H4 (cell line): ENCODE measurements around the gene TMEM132D. TPM values are rescaled to one million over a fixed set of nuclear protein-coding genes. Genes with fewer than 3 reads are reported as not detected.
A peak's percentile ranks its signal among the peaks of the same experiment; 100 is the strongest.

ENCODE experiments used
- DNase-seq: peaks from one replicate; pipeline ENCODE4 v3.0.0-alpha.2; 2015; ENCODE audit warnings: low spot score
- total RNA-seq: library from RNA; depleted of rRNA; stranded (reverse); fragments of >200 nt; shearing (Covaris generic); gene quantifications from 2 replicates; pipeline ENCODE4 v1.2.3, GENCODE V29; 2014

The TMEM132D gene
- total RNA-seq, 1 experiment from 2014 or later: not detected

DNA sequence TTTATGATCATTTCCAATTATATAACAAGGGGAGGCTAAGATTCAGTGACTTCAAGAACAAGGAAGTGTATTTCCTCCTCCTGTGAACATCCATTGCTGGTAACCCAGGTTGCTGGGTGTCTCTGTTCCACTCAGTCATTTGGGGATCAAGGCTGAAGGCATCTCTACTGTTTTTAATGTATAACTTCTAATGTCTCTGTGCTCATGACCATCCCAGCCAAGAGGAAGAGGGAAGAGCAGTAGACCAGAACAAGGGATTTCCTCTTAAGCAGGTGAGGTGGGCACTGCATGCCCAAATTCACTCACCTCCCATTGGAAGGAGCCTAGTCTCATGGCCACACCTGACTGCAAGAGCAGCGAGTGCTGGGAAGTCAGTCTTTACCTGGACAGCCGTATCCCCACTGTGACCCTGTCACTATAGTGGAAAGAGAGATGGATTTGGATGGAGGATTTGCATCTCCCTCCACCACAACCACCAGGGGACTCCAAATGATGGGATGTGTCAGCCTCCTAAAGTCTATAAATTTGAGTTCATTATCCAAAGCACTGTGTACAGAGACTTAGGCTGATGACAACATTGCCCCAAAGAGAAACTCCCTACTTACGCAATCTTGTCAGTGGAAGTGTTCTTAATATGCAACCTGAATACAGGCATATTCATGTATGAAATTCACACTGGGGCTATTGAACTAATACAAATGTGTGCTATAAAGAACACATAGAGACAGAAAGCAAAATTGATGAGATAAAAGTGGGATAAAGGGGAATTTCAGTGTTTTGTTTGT is 368.7 kb downstream of the TMEM132D start:
- no peak for DNase-seq

DNA sequence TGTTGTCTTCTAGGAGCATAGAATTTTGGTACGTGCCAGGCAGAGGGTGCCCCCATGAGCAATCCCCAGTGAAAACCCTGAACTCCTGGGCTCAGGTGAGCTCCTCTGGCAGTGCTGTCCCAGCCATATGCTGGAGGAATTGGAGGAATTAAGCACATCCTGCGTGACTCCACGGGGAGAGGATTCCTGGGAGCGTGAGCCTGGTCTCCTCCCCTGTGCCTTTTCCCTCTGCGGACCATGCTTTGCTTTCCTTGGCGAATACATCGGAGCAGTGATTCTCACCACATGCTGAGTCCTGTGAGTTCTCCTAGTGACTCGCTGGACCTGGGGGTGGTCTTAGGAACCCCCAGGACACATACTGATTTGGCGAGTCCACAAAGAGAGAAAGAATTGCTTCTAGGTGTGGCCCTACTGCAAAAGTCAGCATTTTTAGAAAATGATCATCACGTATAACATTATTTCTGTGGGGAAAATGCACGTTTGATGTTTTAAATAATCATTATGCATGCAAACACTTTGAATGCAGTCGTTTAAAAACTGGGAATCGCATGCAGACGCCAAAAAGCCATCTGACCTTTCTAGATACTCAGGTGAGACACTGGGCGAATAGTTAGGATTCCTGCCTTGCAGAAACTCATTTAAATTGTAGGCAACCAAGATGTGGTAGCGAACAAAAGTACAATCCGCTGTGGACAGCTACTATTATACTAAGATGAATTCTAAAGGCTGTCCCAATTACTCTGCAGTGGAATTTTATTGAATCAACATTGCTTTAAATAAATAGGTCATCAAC is 370.9 kb downstream of the TMEM132D start:
- no peak for DNase-seq

DNA sequence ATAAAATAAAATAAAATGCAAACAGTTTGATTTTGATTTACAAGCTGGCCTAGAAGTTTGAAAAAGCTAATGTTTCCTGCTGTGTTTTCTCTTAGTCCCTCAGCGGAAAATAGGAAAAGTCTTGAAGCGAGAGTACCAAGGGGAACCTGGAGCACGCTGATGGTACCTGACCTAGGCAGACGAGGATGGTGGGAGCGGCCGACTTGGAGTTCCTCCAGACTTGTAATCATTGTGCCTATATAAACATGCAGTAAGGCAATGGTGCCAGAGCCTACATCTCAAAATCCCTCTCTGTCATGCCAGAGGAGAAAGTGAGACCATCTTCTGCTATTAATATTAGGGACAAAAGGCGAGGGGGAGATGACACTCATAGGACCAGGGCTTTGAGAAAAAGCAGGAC is 371.7 kb downstream of the TMEM132D start:
- no peak for DNase-seq

DNA sequence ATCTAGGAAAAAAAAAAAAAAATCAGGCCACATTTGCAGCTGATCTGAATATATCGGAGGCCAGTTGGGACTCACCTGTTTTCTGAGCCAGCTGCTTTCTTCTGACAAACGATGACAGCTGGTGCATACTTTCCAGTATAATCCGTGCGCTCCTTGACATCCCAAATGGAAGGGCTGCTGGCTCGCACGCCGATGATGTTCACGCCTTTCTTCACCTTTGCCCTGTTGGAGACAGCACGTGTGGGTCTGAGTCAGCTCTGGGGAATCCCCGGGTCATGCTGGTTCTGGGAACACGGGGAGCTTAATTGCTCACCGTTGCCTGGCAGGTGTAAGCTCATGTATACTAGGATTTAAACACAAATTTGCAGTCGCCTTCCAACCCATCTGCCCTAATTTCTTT is 372.8 kb downstream of the TMEM132D start:
- no peak for DNase-seq

DNA sequence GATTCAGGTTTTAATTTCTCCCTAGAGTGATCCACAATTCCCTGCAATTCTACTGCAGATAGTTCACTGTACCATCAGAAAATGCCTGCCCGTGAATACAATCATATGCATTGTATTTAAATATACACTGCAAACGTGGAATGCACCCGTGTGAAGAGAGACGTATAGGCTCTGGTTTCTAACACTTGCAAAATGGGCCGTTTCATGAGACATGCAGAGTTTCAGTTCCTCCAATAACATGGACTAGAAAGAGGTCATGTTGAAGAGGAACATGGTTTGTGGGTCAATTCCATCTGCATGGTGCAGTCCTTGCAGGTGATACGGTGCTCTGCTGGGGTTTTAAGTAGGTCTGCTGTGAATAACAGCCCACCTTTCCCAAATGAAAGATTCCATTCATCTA is 373.3 kb downstream of the TMEM132D start:
- no peak for DNase-seq

DNA sequence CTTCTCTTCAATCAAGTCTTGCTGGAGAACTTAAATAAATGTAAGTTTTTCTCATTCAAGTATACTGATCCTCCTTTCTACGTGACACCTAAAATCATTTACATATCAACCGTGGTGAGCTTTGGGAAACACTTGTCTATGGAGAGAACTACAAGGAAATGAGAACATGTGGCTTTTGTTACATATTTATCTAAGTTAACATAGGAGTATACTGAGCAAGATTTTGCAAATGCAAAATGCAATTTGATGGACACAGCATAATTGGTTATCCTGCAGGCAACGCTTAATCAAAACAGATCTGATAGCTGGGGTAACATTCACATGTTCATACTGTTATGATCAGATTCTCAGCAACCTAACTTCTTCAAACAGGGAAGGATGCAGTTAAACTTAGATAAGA is 376.3 kb downstream of the TMEM132D start:
- DNase-seq: no peak

DNA sequence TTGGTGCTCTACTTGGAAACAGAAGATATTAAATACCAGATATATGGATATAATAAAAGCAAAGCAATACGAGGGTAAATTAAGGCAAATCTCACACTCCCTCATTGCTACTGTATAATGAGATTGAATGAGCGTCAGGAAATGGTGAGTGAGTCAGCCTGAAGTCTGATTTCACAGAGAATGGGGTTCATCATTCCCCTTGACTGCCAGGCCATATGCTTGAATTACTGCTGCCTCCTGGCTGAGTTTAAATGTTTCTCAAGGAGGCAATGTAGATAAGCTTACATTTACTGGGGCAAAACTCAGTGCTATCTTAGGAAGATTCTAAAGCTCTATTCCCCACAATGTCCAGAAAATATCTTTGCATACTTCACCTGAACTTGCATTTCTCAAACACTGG is 380.2 kb downstream of the TMEM132D start:
- no peak for DNase-seq

DNA sequence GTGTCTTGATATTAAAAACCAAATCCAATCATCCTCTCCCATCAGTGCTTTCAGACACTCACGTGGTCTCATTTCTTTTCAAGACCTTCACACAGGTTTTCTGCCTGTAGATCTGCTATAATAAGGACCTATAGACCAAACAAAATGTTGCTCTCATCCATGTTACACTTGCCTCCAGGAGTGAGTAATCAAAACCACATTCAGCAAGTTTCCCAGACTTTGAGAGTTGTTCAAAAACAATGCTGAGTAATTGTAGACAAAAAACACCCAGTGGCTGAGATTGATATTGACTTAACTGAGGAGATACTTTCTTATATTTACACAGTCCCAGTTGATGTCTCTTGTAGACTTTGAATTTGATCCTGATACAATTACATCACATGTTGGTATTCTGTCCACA is 383.1 kb downstream of the TMEM132D start:
- peak; percentile 17 for DNase-seq

DNA sequence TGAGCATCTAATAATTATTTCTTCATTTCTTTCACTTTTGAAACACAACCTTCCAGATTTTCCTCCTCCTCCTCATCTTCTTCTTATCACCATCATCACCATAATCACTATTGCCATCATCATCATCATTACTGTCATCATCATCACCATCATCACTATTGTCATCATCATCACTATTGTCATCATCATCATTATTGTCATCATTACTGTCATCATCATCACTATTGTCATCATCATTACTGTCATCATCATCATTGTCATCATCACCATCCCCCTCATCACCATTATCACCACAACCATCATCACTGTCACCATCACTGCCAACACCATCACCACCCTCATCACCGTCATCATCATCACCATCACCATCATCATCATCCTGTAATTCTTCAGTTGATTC is 400.0 kb downstream of the TMEM132D start:
- DNase-seq: no peak

DNA sequence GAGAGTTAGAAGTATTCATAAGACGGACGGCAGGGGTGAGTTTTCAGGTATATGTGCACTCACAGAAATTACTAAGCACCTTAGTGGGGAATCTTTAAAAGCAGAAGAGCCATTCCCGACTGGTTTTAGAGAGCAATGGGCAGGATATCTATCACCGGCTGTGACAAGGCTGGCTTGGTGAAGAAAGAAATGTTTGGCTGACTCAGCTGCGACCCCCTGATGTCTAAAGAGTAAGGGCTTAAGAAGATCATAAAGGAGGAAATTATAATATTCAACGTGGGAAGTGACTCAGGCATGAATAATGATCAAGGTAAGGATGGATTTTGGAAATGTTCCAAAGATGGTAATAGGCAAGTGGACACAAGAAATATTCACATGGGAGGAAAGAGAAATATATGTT is 407.6 kb downstream of the TMEM132D start:
- no peak for DNase-seq

DNA sequence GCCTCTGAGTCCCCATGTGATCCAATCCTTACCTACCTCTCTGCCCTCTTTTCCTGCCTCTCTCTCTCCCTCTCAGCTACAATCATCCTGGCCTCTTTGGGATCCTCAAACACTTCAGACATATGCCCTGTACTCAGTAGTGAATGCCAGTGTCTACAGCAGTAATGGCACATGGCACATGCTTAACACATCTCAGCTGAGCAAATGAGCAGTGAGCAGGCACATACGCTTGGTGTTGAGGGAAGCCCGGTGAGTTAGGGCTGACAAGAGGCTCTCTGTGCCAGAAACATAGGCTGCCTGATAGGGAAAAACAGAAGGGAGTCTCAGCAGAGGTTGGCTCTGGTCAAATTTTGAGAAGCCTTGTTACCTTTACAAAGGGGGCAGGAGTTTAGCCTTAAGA is 409.1 kb downstream of the TMEM132D start:
- no peak for DNase-seq

DNA sequence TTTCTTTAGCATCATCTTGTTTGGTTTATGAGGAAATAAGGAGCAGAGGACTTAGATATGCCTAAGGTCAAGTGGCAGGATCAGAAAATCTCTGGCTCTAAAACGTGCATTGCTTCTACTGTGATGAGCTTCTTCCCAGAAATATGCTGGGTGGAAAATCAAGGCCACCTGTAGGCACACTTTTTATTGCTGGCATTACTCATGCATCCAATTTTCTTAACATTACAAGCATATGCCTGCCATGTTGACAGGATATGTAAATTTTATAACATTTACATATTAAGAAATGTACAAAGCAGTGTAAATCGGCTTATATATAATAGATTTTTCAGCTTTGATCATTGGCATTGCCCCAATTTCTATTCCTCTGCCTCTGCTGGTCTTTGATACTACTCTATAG is 409.6 kb downstream of the TMEM132D start:
- DNase-seq: no peak

DNA sequence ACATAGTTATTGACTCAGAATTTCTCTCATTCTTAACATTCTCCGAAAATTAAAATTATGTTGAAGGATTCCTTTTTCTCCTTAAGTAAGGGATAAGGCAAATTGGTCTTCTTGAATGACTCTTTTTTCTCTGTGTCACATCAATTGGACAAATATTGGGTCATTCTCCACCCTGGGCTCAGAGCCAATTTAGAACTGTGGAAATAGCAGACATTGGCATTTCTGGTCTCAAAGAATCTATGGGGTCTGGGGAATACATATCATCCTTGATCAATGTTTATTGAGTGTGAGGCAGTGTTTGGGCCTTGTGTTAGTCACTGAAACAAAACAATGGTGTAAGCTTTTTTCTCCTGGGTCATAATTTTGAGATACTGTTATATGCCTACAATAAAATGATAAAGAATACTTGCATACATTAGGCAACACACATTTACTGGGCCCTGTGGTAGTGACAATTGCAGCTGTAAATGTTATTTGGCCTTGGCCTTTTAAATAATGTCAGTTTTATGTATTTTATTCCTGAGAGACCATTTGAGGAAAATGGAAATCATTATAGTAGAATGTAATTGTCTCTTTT is 414.6 kb downstream of the TMEM132D start:
- DNase-seq: no peak

DNA sequence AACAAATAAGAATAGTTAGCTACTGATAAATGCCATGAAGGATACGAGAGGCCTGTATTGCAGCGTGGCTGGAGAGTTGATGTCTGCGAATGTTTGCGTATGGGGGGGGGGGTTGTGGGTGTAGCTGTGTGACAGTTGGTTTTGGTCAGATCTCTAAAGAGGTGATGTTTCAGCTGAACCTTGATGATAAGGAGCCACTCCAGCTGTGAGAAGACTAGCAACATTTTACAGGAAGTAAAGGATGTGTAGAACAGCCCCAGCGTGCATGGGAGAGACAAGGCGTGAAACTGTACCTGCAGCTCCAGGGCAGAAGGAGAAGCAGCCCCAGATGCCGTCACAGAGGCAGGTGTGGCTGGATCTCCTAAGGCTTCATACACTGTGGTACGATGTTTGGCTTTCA is 416.9 kb downstream of the TMEM132D start:
- DNase-seq: no peak

DNA sequence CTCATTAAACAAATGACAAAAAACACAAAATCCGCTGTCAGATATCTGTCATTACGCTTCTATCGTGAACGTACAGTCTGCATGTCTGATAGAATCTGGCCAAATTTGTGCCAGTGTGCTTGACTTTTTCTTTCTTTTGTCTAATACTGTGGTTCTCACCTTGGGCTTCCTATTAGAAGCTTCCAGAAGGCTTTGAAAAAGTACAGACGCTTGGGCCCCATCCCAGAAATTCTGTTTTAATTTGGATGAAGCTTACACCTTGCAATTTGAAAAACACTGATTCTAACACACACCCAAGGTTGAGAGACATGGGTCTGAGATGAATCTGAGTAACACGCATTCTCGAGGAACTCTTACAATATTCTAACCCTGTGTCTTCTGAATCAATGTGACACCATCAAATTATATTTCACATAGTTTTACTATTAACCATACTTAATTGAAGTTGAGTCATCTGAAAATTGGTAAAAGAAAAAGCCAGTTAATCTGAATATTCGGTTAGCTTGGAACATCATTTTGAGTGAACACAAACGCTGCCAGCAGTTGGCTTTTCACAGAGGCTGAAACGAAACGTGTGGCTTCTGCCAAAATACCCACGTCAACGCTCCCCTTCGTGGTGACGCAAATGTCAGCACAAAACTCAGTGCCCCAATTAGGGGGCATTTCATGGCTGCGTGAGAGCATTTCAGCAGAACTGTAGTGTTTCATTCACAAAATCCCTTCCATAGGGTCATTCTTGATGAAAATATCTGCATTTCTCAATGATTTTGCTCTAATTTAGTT is 420.5 kb downstream of the TMEM132D start:
- DNase-seq: no peak

DNA sequence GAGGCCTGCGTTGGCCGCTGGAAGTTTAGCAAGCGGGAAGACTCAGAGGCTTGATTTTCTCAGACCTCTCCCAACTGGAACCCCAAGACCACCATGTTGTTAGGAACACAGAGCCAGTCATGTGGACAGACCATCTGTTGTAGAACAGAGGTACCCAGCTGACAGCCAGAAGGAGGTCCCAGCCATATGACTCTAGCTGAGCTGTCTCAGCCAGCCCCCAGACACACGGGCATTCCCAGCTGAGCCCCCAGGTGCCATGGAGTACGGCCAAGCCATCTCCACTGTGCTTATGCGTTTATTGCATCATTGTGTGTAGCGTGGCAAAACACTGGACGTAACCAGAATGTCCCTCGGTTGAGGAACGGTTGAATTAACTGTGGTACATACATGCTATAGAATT is 421.9 kb downstream of the TMEM132D start:
- DNase-seq: no peak

DNA sequence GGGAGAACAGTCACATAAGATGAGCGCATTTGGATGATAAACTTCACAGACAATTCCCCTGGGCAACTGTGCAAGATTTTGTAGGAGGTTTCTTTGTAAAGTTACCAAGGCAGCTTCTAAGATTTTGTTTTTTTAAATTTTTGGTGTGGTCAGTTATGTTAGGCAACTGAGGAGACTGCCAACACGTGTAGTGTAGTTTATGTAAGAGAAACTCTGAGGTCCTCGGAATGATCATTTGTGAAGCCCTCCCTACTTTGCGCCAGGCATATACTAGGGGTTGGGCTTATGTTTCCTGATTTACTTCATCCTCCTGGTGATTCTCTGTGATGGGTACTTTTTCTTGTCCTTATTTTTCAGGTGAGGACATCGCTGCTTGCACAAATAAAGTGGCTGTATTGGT is 433.6 kb downstream of the TMEM132D start:
- no peak for DNase-seq

DNA sequence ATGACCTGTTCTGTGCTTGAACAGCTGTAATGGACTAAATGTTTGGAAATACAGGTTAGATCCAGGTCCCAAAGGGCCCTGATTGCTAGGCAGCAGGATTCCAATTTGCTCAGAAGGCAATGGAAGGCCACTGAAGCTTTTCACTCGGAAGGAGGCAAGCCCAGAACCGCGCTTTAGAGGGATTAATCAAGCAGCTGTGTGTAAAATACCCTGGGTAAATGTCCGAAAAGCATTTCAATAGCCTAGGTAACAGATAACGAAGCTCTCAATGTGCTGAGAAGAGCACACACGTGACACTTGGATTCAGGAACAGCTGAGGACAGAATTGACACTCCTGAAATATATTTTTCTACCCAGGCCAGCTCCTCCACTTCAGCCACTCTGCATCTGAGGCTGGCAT is 436.1 kb downstream of the TMEM132D start:
- DNase-seq: no peak

DNA sequence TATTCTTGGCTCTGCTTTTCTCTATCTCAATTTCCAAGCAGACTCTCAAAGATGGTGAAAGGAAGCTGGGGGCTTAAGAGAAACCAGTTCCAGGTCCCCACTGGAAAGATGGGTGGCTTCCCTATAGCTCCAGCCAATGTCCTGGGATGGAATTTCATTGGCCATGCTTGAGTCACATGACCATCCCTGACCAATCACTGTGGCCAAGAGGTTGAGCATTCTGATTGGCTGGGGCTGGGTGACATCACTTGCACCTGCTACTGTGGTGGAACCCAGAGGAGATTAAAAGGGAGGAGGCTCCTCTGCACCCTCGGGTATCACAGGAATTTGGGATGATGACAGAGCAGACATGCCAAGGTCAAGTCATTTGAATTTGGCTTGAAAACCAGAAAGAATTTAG is 436.5 kb downstream of the TMEM132D start:
- no peak for DNase-seq

DNA sequence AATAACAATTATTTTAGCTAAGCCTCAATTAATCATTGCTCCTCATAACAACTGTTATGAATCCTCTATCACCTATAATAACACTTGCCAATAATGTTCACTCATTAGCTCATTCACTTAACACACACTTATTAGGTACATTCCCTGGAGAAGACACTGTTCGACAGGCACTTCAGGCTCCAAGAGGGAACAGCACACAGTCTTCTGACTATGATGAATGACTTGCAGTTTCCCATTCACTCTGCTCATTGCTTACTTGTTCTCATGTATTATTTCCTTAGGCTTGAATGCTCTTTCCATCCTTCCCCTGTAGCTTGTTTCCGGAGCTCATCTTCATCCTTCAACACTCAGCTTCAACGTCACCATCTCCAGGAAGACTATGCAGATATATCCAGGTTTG is 437.3 kb downstream of the TMEM132D start:
- DNase-seq: no peak

DNA sequence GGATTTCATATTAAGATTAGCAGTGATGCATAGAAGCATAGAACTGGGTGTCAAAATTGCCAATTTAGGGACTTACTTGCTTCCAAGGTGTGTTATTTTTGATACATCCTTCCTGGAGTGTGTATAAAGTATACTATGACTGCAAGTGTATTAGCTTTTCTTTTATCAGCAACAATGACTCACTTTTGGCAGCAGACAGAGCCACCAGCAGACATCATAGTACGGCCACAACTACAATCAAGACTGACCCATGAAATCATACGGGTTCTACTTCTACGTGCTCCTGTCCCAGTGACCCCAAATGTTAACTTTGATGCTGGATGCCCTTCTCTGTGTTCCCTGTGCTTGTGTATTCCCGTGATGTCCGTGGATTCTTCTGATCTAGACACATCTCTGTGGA is 443.9 kb downstream of the TMEM132D start:
- no peak for DNase-seq

DNA sequence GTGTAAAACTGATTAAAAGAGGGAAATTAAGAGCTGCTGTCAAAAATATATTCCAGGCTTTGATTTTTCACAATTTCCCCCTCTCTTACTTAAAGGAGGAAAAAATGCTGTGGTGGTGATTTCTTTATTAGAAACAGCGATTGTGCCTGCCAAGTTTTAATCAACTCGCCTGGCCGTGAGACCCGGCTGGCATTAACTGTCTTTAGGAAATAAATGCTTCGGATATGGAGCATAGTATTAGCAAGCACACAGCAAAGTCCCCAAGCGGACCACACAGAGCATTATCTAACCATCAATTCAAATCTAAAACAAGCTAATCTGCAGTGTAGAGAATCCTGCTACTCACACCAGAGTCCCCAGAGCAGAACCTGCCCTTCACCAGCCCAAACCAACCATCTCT is 457.1 kb downstream of the TMEM132D start:
- DNase-seq: no peak
